Non-pigmented ciliary epithelial cell (primary cell): ENCODE data around the gene ZFYVE9.

ENCODE experiments used
- DNase-seq: peaks from one replicate; pipeline ENCODE4 v3.0.0-alpha.2; 2010; ENCODE audit warnings: low read depth

The ZFYVE9 gene

DNA sequence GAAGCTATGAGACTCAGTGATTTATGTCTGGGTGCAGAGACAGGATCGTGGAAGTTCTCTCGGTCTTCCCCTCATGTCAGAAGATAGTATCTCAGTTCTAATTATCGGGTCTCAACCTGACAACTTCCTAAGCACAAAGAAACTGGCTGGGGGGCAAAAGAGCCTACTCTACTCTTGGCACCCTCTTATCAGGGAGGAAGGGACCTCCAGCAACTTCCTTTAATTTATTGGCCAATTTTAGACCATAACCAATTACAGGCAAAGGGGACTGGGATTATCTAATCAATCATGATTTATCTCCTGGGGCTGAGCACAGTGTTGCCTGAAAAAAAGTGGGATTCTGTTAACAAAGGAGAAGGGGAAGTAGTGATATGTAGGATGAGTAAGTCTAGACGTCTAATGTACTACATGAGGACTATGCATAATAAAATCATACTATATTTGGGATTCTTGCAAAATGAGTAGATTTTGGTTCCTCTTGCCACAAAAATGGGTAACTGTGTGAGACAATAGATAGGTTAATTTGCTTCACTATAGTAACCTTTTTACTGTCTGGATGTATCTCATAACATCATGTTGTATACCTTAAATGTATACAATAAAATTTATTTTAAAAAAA lies 98.8 kb downstream of the ZFYVE9 start:
- DNase-seq = no peak

DNA sequence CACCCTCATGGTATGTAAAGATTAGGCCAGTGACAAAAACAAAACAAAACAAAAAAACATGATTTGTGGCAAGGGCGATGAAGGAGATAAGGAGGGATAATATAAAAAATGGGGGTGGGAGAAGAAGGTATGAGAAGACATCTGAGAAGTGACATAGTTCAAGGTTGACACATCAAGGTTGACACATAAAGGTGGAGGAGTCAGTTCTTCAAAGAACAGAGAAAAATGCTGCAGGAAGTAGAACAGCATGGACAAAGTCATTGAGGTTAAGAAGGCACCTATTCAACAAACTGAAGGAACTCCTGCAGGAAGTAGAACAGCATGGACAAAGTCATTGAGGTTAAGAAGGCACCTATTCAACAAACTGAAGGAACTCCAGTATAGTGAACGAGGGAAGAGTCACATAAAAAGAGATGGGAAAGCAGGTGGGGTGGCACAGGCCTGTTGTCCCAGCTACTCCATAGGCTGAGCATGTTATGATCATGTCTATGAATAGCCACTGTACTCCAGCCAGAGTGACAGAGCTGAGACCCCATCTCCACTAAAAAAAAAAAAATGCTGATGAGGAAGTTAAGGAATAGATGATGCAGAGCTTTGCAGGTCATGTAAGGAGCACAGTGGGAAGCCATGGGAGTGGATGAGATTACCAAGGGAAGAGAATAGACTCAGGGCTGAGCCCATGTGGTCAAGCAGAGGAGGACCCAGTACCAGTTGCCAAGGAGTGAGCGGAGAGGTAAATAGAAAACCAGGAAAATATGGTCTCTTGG lies 101.5 kb downstream of the ZFYVE9 start:
- DNase-seq = no peak

- no peak for DNase-seq
Observed at GRCh38 chr1:52249831-52250230, 107.9 kb downstream of the ZFYVE9 start.

DNA sequence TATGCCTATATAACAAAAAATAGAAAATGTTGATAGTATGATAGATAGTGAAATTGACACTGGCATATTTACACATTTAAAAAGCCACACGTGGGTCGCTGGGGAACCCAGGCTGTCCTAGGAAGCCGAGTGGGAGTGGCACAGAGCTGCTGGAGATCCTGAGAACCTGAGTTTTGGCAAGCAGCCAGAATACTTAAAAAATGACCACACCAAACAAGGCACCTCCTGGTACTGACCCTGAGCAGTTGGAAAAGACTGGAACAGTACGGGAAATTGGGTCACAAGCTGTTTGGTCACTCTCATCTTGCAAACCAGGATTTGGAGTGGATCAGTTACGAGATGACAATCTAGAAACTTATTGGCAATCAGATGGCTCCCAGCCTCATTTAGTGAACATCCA lies 111.5 kb downstream of the ZFYVE9 start:
- no peak for DNase-seq

GRCh38 chr1:52259886-52260285 lies 118.0 kb downstream of the ZFYVE9 start:
- no peak for DNase-seq

DNA sequence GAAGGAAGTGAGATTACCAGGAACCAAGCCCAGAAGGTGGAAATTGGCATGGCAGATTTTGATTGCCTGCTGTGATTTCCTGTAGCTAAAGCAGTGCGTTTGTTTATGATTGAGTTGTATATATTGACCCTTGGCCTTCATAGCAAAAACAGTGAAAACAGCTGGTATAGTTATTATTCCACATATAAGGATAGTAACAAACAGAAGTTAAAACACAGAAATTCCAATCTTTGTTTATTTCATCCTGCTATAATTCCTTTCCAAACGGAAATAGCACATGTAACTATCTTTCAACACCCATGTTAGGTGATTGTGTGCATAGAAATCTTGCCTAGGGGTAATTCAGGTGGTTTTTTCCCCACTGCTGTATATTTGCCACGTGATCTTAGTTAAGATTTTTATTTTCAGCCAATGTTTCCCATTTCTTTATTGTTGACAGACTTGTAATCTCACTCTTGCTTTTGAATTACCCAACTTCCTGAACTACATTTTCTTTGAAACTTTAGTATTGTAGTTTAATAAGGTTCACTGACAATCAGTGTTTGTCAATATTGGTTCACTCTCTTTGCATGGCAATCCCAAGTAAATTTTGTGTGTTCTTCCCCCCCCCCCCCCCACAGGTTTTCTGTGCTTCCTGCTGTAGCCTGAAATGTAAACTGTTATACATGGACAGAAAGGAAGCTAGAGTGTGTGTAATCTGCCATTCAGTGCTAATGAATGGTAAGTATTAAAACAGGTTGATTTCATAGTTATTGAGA lies 121.4 kb downstream of the ZFYVE9 start:
- DNase-seq = no peak

GRCh38 chr1:52264530-52265115 lies 122.7 kb downstream of the ZFYVE9 start:
- no peak for DNase-seq

- DNase-seq = no peak
Observed at GRCh38 chr1:52266507-52266906, 124.6 kb downstream of the ZFYVE9 start.

GRCh38 chr1:52268372-52268771 lies 126.5 kb downstream of the ZFYVE9 start:
- DNase-seq = no peak

DNA sequence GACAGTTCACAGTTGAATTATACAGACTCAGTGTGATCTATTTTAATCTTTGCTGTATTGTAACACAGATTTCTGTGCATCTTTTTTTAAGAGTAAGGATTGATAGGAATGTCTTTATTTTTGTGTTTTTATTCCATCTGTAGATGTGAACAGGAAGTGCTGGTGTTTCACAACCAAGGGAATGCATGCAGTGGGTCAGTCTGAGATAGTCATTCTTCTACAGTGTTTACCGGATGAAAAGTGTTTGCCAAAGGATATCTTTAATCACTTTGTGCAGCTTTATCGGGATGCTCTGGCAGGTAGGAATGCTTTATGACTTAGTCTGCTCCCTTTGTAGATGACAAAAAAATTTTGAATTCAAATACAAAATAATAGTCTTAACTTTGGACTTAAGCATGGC lies 139.6 kb downstream of the ZFYVE9 start:
- DNase-seq = no peak

GRCh38 chr1:52288286-52288685 lies 146.4 kb downstream of the ZFYVE9 start:
- peak; percentile 43 for DNase-seq

DNA sequence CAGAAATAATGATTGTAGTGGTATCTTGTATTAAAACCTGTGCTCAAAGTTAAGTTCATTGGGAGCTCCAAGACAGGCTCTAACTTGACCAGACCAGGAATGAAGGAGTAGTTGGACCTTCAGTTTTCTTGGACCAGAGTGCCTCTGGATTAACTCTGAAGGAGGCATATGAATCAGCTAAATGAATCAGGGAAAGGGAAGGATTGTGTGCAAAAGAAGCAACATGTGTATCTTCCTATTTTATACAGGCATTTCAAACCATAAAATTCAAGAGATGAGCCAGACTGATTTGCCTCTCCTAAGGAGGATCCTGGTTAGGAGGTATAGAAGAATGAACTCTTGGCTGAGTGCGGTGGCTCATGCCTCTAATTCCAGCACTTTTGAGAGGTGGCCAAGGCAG lies 152.7 kb downstream of the ZFYVE9 start:
- DNase-seq = no peak

- DNase-seq = no peak
Observed at GRCh38 chr1:52296345-52296744, 154.5 kb downstream of the ZFYVE9 start.

DNA sequence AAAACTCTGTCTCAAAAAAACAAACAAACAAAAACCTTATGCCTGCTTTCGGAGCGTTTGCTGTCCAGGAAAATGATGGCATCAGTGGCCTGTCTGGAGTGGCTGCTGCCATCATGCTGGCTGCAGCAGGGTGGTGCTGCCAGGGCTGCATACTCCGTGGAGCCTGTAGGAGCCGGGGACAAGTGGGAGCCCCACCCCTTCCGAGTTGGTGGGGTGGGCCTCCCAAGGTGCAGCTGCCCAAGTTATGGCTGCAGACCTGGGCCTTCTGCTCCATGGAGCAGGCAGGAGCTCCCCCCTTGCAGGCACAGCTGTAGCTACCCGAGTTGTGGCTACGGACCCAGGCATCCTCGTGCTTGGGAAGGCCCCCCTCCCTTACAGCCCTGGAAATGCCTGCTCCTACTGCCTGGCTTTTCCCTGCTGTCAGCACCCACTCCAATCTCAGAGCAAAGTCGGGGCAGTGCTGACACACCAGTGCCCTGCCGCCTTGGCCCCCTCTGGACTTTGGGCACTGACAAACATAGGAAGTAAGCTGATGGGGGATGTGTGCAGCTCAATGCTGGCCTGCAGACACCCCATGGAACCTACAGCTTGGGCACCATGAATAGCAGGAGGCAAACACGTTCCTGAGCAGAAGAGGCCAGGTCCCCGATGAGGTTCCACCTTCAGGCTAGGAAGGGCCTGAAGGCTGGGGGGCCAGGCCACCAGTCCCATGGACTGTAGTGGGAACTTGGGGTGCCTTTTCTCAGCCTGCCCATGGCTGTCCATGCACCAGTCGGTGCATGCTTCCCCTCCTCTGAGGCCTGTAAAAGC lies 163.7 kb downstream of the ZFYVE9 start:
- DNase-seq = no peak

DNA sequence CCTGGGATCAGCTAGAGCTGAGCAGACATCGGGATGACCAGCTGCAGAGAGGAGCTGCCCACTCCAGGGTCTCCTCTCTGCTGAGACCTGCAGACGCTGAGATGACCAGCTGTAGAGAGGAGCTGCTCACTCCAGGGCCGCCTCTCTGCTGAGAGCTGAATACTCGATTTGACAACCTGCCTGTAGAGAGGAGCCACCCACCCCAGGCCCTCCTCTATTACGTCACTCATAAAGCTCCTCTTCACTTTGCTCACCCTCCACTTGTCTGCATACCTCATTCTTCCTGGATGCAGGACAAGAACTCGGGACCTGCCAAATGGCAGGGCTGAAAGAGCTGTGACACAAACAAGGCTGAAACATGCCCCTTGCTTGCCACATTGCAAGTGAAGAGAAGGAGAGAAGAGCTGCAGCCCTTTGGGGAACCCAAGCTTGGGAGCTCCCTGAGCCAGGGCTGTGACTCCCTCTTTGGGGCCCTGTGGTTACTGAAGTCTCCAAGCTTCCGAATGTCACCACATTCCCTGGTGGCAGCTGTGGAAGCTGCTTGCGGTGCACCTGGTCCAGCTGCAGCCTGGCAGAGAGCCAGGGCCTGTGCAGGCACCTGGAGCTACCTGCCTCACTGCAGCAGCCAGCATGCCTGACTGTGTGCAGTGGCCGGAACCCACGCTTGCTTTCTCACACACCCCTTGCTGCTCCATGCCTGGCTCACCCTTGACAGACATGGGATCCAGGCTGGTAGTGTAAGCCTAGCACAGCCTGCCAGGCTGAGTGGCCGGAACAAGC lies 164.5 kb downstream of the ZFYVE9 start:
- no peak for DNase-seq

- no peak for DNase-seq
Observed at GRCh38 chr1:52321061-52321460, 179.2 kb downstream of the ZFYVE9 start.

DNA sequence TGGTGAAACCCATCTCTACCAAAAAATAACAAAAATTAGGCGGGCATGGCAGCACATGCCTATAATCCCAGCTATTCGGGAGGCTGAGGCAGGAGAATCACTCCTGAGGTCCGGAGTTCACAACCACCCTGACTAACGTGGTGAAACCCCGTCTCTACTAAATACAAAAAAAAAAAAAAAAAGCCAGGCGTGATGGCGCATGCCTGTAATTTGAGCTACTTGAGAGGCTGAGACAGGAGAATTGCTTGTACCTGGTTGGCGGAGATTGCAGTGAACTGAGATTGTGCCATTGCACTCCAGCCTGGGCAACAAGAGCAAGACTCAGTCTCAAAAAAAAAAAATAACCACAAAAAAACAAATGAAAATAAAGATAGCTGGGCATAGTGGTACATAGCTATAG lies 181.8 kb downstream of the ZFYVE9 start:
- DNase-seq = no peak

- DNase-seq = no peak
Observed at GRCh38 chr1:52325786-52326185, 183.9 kb downstream of the ZFYVE9 start.

DNA sequence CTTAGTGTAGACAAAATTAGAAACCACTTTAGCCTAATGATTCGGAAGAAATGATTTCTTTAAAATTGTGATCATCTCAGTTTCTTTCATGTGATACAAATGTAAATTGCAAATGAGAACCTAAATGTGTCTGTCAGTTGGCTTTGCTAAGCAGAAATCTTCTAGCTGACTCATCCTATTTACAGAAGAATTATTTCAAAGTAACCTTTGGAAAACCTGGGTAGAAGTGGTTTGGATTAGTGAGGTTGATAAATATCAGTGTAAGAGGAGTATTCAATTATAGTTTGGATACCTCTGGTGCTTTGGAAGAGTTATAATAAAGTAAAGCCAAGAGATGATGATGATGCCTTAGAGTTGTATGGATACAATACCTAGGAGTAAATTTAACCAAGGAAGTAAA lies 186.7 kb downstream of the ZFYVE9 start:
- no peak for DNase-seq

- no peak for DNase-seq
Observed at GRCh38 chr1:52332411-52332810, 190.5 kb downstream of the ZFYVE9 start.

DNA sequence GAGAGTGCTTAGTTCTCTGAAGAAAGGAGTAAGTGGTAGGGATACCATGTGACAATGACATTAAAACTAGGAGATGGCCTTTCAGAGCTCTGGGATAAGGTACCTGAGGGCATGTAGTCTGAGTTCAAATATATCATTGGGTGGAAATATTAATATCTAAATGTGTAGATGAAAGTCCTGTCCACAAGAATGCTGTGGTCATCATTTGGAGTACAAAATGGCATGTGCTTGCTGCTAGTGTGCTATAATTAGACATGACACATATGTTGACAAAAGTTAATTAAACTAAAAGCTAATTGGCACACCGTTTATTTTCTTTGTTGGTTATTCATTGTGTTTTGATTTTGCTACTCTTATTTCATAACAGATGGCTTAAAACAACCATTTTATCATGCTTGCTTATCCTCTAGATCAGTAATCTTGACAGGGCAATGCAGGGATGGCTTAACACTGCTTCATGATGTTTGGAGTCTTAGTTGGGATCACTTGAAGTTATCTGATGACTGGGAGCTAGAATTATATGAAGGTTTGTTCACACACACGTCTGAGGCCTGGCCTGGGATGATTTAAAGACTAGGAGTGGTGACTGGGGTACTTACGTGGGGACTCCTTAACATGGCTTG lies 193.1 kb downstream of the ZFYVE9 start:
- DNase-seq = no peak
